ENCODE results near the gene ALAS1.

Gene ALAS1

GRCh38 chr3:52240059-52240885 lies 42.3 kb downstream of the ALAS1 start:
- Histone ChIP-seq H3K9me3 (ENCODE audit: control insufficient read depth, low read length) (no peaks in the 10 kb centered on the region), H3K36me3 (ENCODE audit: control insufficient read depth, insufficient read depth, low read length) (no peaks in the 10 kb centered on the region), H3K4me3 (ENCODE audit: insufficient read depth, low read depth, low read length, poor library complexity, severe bottlenecking) (peak overlapping the region; percentile 89), H3K27ac (ENCODE audit: insufficient read depth, low read length, poor library complexity, severe bottlenecking) (peak overlapping the region; percentile 95), H3K4me1 (ENCODE audit: control insufficient read depth, insufficient read depth, low read length, poor library complexity, severe bottlenecking) (peaks cover 62% of the 10 kb centered on the region), H3K27me3 (replicated peaks; ENCODE audit: control insufficient read depth, insufficient read depth, low read length, poor library complexity, severe bottlenecking) (no peaks in the 10 kb centered on the region)
- DNase-seq = peak in 1 of 3 donors; percentile 37

- H3K4me3 ChIP-seq (ENCODE audit: insufficient read depth, low read depth, low read length, poor library complexity, severe bottlenecking) = no peak overlapping the region
- no peak for DNase-seq
Observed at GRCh38 chr3:52240886-52241370, 43.0 kb downstream of the ALAS1 start.

GRCh38 chr3:52242039-52242438 lies 44.1 kb downstream of the ALAS1 start:
- DNase-seq = no peak
- Histone ChIP-seq H3K4me1 (ENCODE audit: control insufficient read depth, insufficient read depth, low read length, poor library complexity, severe bottlenecking) (peaks cover 64% of the 10 kb centered on the region), H3K4me3 (ENCODE audit: insufficient read depth, low read depth, low read length, poor library complexity, severe bottlenecking) (no peak overlapping the region), H3K36me3 (ENCODE audit: control insufficient read depth, insufficient read depth, low read length) (no peaks in the 10 kb centered on the region), H3K9me3 (ENCODE audit: control insufficient read depth, low read length) (no peaks in the 10 kb centered on the region), H3K27me3 (replicated peaks; ENCODE audit: control insufficient read depth, insufficient read depth, low read length, poor library complexity, severe bottlenecking) (no peaks in the 10 kb centered on the region), H3K27ac (ENCODE audit: insufficient read depth, low read length, poor library complexity, severe bottlenecking) (peak overlapping the region; percentile 16)

More at GRCh38 chr3:52240886-52241370, 43.0 kb downstream of the ALAS1 start:
- Histone ChIP-seq H3K27ac (ENCODE audit: insufficient read depth, low read length, poor library complexity, severe bottlenecking) (peak overlapping the region; percentile 95), H3K36me3 (ENCODE audit: control insufficient read depth, insufficient read depth, low read length) (no peaks in the 10 kb centered on the region), H3K9me3 (ENCODE audit: control insufficient read depth, low read length) (no peaks in the 10 kb centered on the region), H3K27me3 (replicated peaks; ENCODE audit: control insufficient read depth, insufficient read depth, low read length, poor library complexity, severe bottlenecking) (no peaks in the 10 kb centered on the region), H3K4me1 (ENCODE audit: control insufficient read depth, insufficient read depth, low read length, poor library complexity, severe bottlenecking) (peaks cover 61% of the 10 kb centered on the region)

GRCh38 chr3:52243791-52244628 lies 46.0 kb downstream of the ALAS1 start:
- Histone ChIP-seq H3K36me3 (ENCODE audit: control insufficient read depth, insufficient read depth, low read length) (peaks cover 10% of the 10 kb centered on the region), H3K4me1 (ENCODE audit: control insufficient read depth, insufficient read depth, low read length, poor library complexity, severe bottlenecking) (peaks cover 66% of the 10 kb centered on the region), H3K4me3 (ENCODE audit: insufficient read depth, low read depth, low read length, poor library complexity, severe bottlenecking) (no peak overlapping the region), H3K27me3 (replicated peaks; ENCODE audit: control insufficient read depth, insufficient read depth, low read length, poor library complexity, severe bottlenecking) (no peaks in the 10 kb centered on the region), H3K27ac (ENCODE audit: insufficient read depth, low read length, poor library complexity, severe bottlenecking) (peak overlapping the region; percentile 85), H3K9me3 (ENCODE audit: control insufficient read depth, low read length) (no peaks in the 10 kb centered on the region)
- peak in 1 of 3 donors; percentile 27 for DNase-seq

- H3K4me3 ChIP-seq (ENCODE audit: insufficient read depth, low read depth, low read length, poor library complexity, severe bottlenecking) = peak within 1 kb of the TSS; percentile 70
- H3K27me3 ChIP-seq (replicated peaks; ENCODE audit: control insufficient read depth, insufficient read depth, low read length, poor library complexity, severe bottlenecking) = no peaks in the 10 kb centered on the region
- H3K9me3 ChIP-seq (ENCODE audit: control insufficient read depth, low read length) = no peaks in the 10 kb centered on the region
- peaks cover 71% of the 10 kb centered on the region for H3K4me1 ChIP-seq (ENCODE audit: control insufficient read depth, insufficient read depth, low read length, poor library complexity, severe bottlenecking)
- peak; percentile 65 to 67 (median 66) for DNase-seq
- peaks cover 19% of the 10 kb centered on the region for H3K36me3 ChIP-seq (ENCODE audit: control insufficient read depth, insufficient read depth, low read length)
- H3K27ac ChIP-seq (ENCODE audit: insufficient read depth, low read length, poor library complexity, severe bottlenecking) = peak within 1 kb of the TSS; percentile 92
Observed at GRCh38 chr3:52245322-52246263, 47.6 kb downstream of the ALAS1 start, which contains the start of gene PPM1M. Gene PPM1M (plus strand): TSS chr3:52245759. CDS start chr3:52245825, 66 bp downstream.

GRCh38 chr3:52246264-52246620 lies 48.3 kb downstream of the ALAS1 start:
- Histone ChIP-seq H3K4me3 (ENCODE audit: insufficient read depth, low read depth, low read length, poor library complexity, severe bottlenecking) (peak overlapping the region; percentile 56), H3K36me3 (ENCODE audit: control insufficient read depth, insufficient read depth, low read length) (peaks cover 21% of the 10 kb centered on the region), H3K27me3 (replicated peaks; ENCODE audit: control insufficient read depth, insufficient read depth, low read length, poor library complexity, severe bottlenecking) (no peaks in the 10 kb centered on the region), H3K9me3 (ENCODE audit: control insufficient read depth, low read length) (no peaks in the 10 kb centered on the region), H3K27ac (ENCODE audit: insufficient read depth, low read length, poor library complexity, severe bottlenecking) (peak overlapping the region; percentile 92), H3K4me1 (ENCODE audit: control insufficient read depth, insufficient read depth, low read length, poor library complexity, severe bottlenecking) (peaks cover 64% of the 10 kb centered on the region)
- DNase-seq = no peak

DNA sequence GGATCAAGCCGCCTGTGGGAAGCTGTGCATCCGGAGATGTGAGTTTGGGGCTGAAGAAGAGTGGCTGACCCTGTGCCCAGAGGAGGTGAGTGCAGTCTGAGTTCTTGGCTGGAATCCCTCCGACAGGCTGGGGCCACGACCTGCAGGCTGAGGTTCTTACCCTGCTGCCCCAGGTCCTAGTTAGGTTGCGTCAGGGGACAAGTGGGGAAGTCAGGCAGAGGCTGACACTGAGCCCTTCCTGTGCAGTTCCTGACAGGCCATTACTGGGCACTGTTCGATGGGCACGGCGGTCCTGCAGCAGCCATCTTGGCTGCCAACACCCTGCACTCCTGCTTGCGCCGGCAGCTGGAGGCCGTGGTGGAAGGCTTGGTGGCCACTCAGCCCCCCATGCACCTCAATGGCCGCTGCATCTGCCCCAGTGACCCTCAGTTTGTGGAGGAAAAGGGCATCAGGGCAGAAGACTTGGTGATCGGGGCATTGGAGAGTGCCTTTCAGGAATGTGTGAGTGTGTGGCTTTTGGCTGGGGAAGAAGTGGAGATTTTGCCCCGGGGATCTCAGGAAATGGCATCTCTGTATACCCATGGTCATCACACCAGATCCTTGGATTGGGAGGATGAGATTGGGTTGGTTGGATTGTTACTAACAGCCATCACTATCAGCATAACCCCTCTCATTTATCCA lies 48.9 kb downstream of the ALAS1 start:
- Histone ChIP-seq H3K4me3 (ENCODE audit: insufficient read depth, low read depth, low read length, poor library complexity, severe bottlenecking) (peak overlapping the region; percentile 56), H3K4me1 (ENCODE audit: control insufficient read depth, insufficient read depth, low read length, poor library complexity, severe bottlenecking) (peaks cover 65% of the 10 kb centered on the region), H3K27ac (ENCODE audit: insufficient read depth, low read length, poor library complexity, severe bottlenecking) (peak overlapping the region; percentile 92), H3K9me3 (ENCODE audit: control insufficient read depth, low read length) (no peaks in the 10 kb centered on the region), H3K36me3 (ENCODE audit: control insufficient read depth, insufficient read depth, low read length) (peaks cover 22% of the 10 kb centered on the region), H3K27me3 (replicated peaks; ENCODE audit: control insufficient read depth, insufficient read depth, low read length, poor library complexity, severe bottlenecking) (no peaks in the 10 kb centered on the region)
- no peak for DNase-seq

- peak overlapping the region; percentile 92 for H3K27ac ChIP-seq (ENCODE audit: insufficient read depth, low read length, poor library complexity, severe bottlenecking)
- no peak for DNase-seq
- H3K36me3 ChIP-seq (ENCODE audit: control insufficient read depth, insufficient read depth, low read length) = peaks cover 22% of the 10 kb centered on the region
- H3K4me1 ChIP-seq (ENCODE audit: control insufficient read depth, insufficient read depth, low read length, poor library complexity, severe bottlenecking) = peaks cover 72% of the 10 kb centered on the region
- no peaks in the 10 kb centered on the region for H3K9me3 ChIP-seq (ENCODE audit: control insufficient read depth, low read length)
- H3K27me3 ChIP-seq (replicated peaks; ENCODE audit: control insufficient read depth, insufficient read depth, low read length, poor library complexity, severe bottlenecking) = no peaks in the 10 kb centered on the region
- H3K4me3 ChIP-seq (ENCODE audit: insufficient read depth, low read depth, low read length, poor library complexity, severe bottlenecking) = no peak overlapping the region
Observed at GRCh38 chr3:52247409-52248164, 49.6 kb downstream of the ALAS1 start.

Measured in effector memory CD4-positive, alpha-beta T cell (primary cell).